ENCODE data around the gene ZC2HC1B.
"Not testable (repeated sequence)": the region's sequence is repeated elsewhere in the genome, so short reads cannot be mapped to it uniquely, and the experiment has no call there.

Gene ZC2HC1B

DNA sequence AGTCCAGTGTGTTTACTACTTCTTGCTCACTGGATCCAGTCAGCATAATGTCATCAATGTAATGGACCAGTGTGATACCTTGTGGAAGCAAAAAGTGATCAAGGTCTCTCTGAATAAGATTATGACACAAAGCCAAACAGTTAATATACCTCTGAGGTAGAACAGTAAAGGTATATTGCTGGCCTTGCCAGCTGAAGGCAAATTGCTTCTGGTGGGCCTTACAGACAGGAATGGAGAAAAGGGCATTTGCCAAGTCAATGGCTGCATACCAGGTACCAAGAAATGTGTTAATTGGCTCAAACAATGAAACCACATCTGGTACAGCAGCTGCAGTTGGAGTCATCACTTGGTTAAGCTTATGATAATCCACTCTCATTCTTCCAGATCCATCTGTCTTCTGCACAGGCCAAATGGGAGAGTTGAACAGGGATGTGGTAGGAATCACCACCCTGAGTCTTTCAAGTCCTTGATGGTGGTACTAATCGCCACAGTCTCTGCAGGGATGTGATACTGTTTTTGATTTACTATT lies 7.0 kb downstream of the ZC2HC1B start:
- DNase-seq = not testable (repeated sequence)

DNA sequence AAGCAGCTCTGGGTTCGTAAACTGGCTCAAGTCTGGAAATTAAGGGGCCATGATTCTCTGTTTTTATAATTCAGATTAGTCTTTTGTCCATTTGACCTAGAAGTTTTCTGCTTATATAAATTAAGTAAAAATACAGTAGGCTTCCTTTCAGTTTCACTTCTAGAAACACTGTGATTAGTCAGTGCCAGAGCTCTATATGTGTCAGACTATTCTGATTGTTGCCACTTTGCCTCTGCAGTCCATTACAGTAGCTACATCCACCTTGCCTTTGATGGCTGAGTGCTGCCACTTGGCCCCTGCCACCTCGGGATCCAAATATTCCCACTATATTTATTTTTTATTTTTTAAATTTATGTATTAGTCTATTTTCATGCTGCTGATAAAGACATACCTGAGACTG lies 7.9 kb downstream of the ZC2HC1B start:
- no peak for DNase-seq

DNA sequence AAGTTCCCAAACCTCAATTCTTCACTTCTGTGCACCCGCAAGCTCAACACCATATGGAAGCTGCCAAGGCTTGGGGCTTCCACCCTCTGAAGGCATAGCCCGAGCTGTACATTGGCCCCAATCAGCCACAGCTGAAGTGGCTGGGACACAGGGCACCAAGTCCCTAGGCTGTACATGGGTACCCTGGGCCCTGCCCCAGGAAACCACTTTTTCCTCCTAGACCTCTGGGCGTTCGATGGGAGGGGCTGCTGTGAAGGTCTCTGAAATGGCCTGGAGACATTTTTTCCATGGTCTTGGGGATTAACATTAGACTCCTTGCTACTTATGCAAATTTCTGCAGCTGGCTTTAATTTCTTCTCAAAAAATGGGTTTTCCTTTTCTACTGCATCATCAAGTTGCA lies 9.3 kb downstream of the ZC2HC1B start:
- not testable (repeated sequence) for DNase-seq

DNA sequence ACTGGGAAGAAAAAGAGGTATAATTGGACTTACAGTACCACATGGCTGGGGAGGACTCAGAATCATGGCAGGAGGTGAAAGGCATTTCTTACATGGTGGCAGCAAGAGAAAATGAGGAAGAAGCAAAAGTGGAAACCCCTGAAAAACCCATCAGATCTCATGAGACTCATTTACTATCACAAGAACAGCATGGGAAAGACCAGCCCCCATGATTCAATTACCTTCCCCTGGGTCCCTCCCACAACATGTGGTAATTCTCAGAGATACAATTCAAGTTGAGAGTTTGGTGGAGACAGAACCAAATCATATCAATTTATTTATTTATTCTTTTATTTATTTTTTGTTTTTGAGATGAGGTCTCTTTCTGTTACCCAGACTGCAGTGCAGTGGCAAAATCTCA lies 10.2 kb downstream of the ZC2HC1B start:
- DNase-seq = not testable (repeated sequence)

DNA sequence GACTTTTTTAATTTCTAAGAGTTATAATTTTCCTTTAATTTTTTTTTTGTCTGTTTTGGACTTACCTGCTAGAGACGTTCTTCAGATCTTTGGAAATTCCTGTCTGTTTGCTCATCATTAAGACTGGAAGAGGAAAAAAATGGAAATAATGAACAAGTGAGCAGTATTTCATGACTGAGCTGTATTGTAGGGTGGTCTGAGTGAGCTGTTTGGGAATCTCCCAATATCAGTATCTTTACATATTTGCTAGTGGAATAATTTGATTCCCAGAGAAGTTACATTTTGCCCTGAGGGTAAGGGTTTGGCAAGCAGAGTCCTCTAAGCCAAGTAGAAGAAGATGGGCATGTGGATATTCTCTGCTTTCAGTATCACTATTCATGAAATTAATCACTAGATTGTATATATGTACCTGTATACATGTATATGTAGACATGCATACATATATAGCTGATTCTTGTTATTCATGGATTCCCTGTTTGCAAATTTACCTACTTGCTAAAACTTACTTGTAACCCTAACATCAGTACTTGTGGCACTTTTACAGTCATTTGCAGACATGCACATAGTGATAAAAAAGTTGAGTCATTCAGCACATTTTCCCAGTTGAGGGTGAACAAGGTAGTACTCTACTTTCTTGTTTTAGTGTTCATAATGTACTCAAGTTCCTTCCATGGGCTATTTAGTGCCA lies 13.5 kb downstream of the ZC2HC1B start:
- DNase-seq = no peak

DNA sequence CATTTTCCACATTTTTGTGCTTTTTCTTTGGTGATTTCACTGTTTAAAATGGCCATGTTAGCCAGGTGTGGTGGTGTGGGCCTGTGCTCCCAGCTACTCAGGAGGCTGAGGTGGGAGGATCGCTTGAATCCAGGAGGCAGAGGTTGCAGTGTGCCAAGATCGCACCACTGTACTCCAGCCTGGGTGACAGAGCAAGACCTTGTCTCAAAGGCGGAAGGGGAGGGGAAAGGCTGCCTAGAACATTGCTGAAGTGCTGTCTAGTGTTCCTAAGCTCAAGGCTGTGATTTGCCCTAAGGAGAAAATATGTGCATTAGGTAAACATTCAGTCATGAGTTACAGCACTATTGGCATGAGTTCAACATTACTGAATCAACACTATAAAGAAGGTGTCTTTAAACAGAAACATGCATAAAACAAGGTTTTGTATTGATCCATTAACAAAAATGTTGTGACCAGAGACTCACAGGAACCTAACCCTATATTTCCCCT lies 14.0 kb downstream of the ZC2HC1B start:
- DNase-seq = no peak

DNA sequence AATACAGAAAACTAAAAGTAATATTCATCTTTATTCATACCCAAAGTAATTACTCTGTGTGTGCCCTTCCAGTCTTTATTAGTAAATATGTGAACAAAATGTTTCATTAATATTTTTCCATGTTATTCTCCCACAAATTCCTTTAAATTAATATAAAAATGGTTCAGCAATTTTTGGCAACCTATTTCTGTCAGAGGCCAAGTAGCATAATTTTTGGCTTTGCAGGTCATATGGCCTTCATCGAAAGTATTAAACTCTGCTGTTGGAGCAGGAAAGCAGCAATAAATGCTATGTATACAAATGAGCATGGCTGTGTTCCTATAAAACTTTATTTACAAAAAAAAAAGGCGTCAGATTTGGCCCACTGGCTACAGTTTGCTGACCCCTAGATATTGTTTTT lies 16.1 kb downstream of the ZC2HC1B start:
- DNase-seq = no peak

DNA sequence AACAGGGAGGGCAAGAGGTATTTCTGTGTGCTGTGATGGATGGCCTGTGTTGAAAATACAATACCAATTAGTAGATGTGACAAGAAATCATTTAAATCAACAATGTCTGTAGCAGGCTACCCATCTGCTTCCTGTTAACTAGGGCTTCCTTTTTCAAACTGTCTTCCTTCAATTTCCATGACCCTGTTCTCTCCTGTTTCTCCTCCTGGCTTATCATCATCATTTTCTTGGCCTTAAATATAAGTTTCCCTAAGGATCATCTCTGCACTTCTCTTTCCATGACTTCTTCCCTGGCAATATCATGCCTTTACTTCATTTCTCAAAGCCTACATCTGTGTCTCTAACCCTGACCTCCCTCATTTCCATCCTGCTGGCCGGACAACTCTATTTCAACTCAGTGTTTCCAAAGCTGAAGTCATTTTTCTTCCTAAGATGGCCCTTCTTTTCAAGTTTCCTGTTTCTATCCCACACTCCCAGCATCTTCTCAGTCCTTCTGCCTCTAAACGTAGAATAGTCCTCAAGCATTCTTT lies 18.2 kb downstream of the ZC2HC1B start:
- DNase-seq = peak; percentile 50

DNA sequence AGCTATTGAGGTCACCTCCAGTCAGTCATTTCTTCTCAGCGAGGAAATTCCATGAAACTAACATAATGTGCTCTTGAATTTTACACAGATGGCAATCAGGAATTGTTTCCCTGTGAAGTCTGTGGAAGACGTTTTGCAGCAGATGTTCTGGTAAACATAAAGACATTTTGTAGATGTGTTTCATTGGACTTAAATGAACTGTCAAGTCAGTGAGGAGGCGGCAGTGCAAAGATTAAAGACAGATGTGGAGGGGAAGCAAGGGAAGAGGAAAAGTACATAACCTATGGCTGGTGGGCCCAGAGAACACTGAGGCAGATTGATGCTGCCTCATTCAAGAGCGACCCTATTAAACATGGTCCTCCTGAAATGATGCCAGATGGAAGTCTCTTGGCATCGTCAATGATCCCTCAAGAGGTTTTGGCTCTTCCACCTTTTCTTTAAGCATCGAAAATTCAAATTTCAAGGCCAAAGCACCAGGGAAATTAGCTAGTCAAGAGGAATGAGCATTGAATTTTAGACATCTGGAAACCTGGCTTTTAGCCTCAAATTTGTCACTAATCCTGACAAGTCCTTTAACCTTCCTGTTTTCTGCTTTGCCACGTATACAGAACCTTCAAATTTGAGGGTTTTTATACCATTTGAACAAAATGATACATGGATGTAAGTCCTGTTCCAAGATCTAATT lies 20.1 kb downstream of the ZC2HC1B start:
- DNase-seq = peak; percentile 60

DNA sequence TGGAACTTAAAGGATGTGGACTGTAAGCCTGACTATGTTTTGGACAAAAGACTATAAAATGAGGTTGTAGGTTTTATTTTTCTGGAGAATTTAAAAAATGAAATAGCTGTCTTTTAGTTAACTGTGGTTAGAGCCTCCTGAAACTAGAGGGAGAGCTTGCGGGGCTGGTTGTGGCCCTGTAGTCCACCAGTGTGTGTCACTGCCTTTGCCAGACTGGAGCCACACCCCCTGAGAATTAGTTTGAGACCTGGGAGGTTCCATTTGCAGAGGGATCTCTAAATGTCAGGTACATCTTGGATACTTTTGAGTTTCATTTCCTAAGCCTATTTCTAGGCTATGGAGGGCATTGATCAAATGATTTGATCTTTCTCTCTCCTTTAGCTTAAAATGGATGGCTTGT lies 20.8 kb downstream of the ZC2HC1B start:
- DNase-seq = no peak

DNA sequence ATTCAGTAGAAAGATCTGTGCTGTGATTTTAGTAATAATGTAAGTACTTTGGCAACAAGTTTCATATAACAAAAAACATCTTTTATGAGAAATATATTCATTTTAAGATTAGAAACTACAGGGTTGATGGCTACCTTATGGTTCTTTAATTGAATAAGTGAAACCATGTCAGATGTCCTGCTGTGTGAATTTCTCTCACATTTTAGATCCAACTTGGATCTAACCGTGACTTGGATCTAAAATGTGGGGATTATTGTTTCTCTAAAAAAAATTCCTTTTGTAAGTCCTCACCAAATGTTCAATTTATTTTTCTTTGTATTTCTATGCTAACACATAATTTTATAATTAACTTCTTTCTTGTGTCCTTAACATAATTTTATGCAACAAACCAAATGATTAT lies 30.4 kb downstream of the ZC2HC1B start:
- no peak for DNase-seq

DNA sequence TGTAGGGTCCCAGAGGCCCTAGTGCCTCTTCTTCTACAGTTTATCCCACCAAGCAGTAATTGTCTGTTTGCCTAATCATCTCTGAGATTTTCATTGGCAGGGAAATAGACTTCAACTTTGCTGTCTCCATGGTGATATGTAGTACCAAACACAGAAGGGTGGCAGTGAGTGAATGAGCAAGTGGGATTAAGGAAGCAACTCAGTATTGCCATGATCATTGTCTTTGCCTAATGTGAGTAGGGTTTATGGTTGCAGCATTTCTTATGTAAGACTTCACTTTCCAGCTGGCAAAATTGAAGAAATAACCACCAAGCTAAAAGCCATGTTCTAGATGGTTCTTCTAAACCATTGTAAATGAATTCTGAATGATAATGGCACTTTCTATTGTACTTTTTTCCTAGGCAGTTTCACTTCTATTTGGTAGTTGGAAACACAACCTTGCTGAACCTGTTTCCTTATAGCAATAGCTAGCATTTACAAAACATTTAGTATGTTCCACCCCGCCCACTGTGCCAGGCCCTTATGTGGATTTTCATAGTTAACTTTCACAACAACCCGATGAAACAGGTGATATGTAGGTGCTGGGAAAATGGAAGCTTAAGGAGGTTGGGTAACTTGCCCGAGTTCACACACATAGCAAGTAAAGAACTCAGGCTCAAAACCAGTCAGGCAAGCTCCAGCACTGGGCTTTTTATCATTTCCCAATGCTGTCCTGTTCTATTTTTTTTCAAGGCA lies 32.0 kb downstream of the ZC2HC1B start:
- DNase-seq = no peak

DNA sequence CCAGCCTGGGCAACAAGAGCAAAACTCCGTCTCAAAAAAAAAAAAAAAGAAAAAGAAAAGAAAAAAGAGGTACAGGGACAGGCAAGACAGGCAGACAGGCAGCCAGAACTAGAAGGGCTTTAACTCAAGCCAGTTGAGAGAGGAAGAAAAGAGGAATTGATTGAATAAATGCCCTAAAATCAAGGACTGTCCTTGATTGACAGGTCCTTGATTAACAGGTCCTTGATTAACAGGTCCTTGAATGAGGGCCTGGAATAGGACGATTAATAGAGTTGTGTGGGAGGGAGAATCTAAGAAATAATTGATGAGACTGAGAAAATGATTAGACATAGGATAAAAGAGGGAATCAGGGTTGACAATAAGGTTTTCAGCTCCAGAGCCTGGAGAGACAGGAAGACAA lies 36.1 kb downstream of the ZC2HC1B start:
- DNase-seq = no peak

DNA sequence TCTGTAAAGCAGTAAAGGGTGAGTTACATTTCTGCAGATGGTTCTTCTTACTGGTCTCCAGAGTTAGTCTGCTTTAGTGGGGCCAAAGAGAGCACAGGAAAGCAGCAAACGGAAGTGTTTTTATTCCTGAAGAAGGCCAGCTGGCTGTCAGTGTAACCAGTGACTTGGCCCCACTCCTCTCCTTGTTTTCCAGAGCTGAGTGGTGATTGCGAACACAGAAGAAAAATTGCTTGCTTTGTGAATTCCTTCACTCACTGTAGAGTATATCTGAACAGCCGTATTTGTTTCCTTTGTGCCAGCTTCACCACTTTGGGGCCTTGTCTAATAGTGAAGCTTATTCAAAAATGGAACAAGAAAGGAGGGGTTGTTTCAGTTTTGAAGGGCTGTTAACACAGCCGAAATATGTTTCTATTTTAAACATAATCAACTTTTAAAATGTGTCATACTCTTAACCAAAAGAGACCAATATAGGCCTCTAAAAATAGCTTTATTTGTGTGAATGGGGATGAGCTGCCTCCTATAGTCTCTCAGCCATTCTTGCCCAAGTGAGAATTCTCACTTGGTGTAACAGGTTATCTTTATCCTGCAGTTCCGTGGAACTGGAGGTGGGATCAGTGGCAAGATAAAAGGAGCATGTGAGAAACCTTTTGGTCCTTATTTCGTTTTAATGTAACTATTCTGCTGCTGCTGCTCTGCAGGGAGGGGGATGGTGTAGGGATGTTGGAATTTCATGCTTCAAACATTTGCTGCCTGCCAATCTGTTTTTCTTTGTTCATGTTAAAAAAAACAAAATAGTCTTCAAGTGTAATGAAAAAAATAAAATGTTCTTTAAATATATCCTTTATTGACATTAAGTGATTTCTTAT lies 37.8 kb downstream of the ZC2HC1B start:
- DNase-seq = peak; percentile 90

DNA sequence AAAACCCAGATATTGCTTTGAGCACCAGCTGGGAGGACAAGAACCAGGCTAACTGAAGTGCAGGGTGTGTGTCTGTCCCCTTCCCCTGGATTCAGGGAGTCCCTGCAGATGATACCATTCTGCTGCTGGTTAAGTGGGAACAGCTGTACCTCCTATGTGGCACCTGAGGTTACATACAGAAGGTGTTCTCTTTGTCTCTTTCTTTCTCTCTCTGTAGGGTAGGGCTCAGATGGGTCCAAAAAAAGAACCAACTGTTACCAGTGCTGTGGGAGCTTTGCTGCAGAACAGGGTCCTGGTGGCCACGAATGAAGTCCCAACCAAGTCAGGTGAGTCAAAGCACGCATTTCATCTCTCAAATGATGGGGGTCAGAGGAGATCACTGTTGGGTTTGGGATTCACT lies 38.6 kb downstream of the ZC2HC1B start:
- no peak for DNase-seq

DNA sequence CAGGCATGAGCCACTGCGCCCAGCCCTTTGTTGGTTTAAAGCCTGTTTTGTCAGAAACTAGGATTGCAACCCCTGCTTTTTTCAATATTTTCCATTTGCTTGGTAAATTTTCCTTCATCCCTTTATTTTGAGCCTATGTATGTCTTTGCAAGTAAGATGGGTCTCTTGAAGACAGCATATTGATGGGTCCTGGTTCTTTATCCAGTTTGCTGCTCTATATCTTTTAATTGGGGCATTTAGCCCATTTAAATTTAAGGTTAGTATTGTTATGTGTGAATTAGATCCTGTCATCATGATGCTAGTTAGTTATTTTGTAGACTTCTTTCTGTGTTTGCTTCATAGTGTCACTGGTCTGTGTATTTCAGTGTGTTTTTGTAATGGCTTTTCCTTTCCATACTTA lies 46.8 kb downstream of the ZC2HC1B start:
- DNase-seq = no peak

DNA sequence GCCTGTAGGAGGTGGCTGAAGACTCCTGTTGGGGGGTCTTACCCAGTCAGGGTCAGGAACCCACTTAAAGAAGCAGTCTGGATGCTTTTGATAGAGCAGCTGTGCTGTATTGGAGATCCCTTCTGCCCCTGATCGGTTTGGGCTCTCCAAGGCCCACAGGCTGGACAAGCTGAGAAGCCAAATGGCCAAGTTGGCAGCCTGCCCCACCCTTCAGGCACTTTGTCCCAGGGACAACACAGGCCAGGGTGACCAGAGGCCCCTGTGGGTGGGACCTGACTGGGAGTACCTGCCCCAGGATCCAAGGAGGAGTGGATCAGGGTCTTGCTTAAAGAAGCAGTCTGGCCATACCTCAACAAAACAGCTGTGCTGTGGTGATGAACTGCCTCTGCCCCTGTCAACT lies 48.4 kb downstream of the ZC2HC1B start:
- DNase-seq = no peak

DNA sequence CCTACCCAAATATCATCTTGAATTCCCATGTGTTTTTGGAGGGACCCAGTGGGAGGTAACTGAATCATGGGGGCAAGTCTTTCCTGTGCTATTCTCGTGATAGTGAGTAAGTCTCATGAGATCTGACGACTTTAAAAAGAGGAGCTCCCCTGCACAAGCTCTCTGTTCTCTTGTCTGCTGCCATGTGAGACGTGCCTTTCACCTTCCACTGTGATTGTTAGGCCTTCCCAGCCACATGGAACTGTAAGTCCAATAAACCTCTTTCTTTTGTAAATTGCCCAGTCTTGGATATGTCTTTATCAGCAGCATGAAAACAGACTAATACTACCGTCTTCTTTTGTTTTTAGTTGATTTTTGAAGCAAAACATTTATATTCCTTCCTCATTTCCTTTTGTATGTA lies 52.8 kb downstream of the ZC2HC1B start:
- DNase-seq = not testable (repeated sequence)

DNA sequence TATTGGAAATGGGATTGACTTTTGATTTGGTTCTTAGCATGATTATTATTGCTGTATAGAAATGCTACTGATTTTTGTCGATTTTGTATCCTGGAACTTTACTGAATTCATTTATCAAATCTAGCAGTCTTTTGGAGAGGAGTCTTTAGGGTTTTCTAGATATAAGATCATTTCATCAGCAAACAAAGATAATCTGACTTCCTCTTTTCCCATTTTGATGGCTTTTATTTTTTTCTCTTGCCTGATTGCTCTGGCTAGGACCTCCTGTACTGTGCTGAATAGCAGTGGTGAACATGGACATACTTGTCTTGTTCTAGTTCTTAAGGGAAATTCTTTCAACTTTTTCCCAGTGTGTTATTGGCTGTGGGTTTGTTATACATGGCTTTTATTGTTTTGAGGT lies 64.6 kb downstream of the ZC2HC1B start:
- no peak for DNase-seq

DNA sequence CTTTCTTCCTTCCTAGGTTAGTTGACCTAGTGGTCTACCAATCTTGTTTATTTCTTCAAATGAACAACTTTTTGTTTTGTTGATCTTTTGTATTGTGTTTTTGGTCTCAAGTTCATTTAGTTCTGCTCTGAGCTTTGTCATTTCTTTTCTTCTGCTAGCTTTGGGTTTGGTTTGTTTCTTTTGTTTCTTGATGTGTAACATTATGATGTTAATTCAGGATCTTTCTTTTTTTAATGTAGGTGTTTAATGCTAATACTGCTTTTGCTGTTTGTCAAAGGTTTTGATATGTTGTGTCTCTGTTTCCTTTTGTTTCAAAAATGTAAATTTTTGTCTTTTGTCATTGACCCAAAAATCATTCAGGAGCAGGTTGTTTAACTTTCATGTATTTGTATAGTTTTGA lies 65.7 kb downstream of the ZC2HC1B start:
- DNase-seq = no peak

DNA sequence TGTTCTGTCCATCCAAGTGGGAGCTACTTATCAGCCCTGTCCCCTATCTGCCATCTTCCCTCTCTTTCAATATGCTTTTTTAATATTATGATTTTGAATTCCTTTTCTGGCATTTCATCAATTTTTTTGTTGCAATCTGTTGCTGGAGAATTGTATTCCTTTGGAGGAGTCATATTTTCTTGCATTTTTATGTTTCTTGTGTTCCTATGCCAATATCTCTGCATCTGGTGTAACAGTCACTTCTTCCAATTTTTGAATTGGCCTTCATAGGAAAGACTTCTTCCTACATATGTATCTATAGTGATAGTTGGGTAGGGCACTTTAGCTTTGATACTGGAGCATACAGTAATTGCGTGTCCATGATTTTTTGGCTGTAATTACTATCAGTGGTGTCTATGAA lies 70.1 kb downstream of the ZC2HC1B start:
- no peak for DNase-seq

DNA sequence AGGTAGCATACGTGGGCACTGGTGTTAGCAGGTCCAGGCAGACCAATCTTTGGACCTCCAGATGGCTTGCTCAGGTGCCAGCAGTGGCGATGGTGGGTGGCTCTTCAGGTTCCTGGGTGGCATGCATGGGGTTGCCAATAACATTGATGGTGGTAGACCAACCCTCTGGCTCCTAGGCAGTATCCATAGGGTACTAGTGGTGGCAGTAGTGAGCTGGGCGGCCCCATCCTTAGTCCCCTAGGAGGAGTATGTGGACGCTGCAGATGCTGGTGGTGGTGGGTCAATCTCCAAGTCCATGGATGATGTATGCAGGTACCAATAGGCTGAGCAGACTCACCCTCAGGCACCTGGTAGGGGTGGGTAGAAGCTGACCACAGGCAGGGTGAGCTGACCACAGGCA lies 70.6 kb downstream of the ZC2HC1B start:
- DNase-seq = no peak

Data from right hindlimb (tissue), 1 donor.